Activated CD4-positive, CD25-positive, alpha-beta regulatory T cell (primary cell): ENCODE data around the gene C9orf85.

Experiments used
- DNase-seq, 4 experiments: peaks; one replicate each; lab custom pipeline; 2025; lab: John Stamatoyannopoulos, UW

The C9orf85 gene

GRCh38 chr9:71904076-71904475 is 7.4 kb upstream of the C9orf85 start:
- no peak for DNase-seq

- no peak for DNase-seq
These were observed 2.6 kb upstream of the C9orf85 start for GRCh38 chr9:71908825-71909224.

GRCh38 chr9:71909887-71910649 is 1.4 kb upstream of the C9orf85 start:
- peak in 3 of 4 experiments; percentile 9 to 15 (median 14) for DNase-seq

GRCh38 chr9:71910650-71911060 is 784 bp upstream of the C9orf85 start:
- DNase-seq, result no peak

- DNase-seq, result no peak
These were observed 483 bp downstream of the C9orf85 start for GRCh38 chr9:71911908-71912335.

- no peak for DNase-seq
These were observed 4.1 kb downstream of the C9orf85 start for GRCh38 chr9:71915495-71915894.

GRCh38 chr9:71916834-71917534 is 5.5 kb downstream of the C9orf85 start:
- DNase-seq, result no peak

GRCh38 chr9:71918419-71918818 is 7.0 kb downstream of the C9orf85 start:
- no peak for DNase-seq

GRCh38 chr9:71920456-71921189 is 9.2 kb downstream of the C9orf85 start:
- no peak for DNase-seq

- DNase-seq, result no peak
These were observed 9.9 kb downstream of the C9orf85 start for GRCh38 chr9:71921190-71921814.

GRCh38 chr9:71924576-71924975 is 13.1 kb downstream of the C9orf85 start:
- DNase-seq, result no peak

- no peak for DNase-seq
These were observed 14.4 kb downstream of the C9orf85 start for GRCh38 chr9:71925834-71926233.

- no peak for DNase-seq
These were observed 16.9 kb downstream of the C9orf85 start for GRCh38 chr9:71928376-71928775.

GRCh38 chr9:71928806-71929205 is 17.4 kb downstream of the C9orf85 start:
- DNase-seq, result no peak

GRCh38 chr9:71929223-71929622 is 17.8 kb downstream of the C9orf85 start:
- no peak for DNase-seq

GRCh38 chr9:71929791-71930440 is 18.5 kb downstream of the C9orf85 start:
- no peak for DNase-seq

GRCh38 chr9:71931166-71931565 is 19.7 kb downstream of the C9orf85 start:
- no peak for DNase-seq

GRCh38 chr9:71936066-71936465 is 24.6 kb downstream of the C9orf85 start:
- DNase-seq, result no peak

GRCh38 chr9:71937070-71937625 is 25.7 kb downstream of the C9orf85 start:
- DNase-seq, result no peak

- DNase-seq, result no peak
These were observed 26.5 kb downstream of the C9orf85 start for GRCh38 chr9:71937898-71938297.

GRCh38 chr9:71941060-71941568 is 29.7 kb downstream of the C9orf85 start:
- no peak for DNase-seq
